Stimulated activated CD4-positive, alpha-beta T cell treated with anti-CD3 and anti-CD28 coated beads, Interleukin-12 subunit alpha, Interleukin-12 subunit beta, amount 100 ng/mL, for 4 hours (primary cell): ENCODE data around the gene FEM1C.

Source experiments
- DNase-seq: peaks from one replicate; pipeline ENCODE4 v3.0.0-alpha.2; 2020

Gene FEM1C

GRCh38 chr5:115544436-115545350 lies at the start of gene FEM1C:
FEM1C (minus strand) TSS chr5:115544775; CDS start chr5:115543493, 1,282 bp downstream.
- peak; percentile 100 for DNase-seq

GRCh38 chr5:115589043-115589442 lies 44.5 kb upstream of the FEM1C start:
- no peak for DNase-seq

GRCh38 chr5:115588640-115589039 lies 44.1 kb upstream of the FEM1C start:
- DNase-seq = no peak

GRCh38 chr5:115586525-115587146 lies 42.1 kb upstream of the FEM1C start:
- DNase-seq = no peak

GRCh38 chr5:115585265-115585664 lies 40.7 kb upstream of the FEM1C start:
- DNase-seq = no peak

GRCh38 chr5:115584501-115584900 lies 39.9 kb upstream of the FEM1C start:
- no peak for DNase-seq

GRCh38 chr5:115583474-115583873 lies 38.9 kb upstream of the FEM1C start:
- no peak for DNase-seq

- no peak for DNase-seq
Observed at GRCh38 chr5:115580941-115581340, 36.4 kb upstream of the FEM1C start.

- DNase-seq = no peak
Observed at GRCh38 chr5:115579747-115580173, 35.2 kb upstream of the FEM1C start.

- no peak for DNase-seq
Observed at GRCh38 chr5:115579216-115579615, 34.6 kb upstream of the FEM1C start.

GRCh38 chr5:115578657-115579056 lies 34.1 kb upstream of the FEM1C start:
- DNase-seq = no peak

- no peak for DNase-seq
Observed at GRCh38 chr5:115577741-115578140, 33.2 kb upstream of the FEM1C start.

GRCh38 chr5:115577329-115577728 lies 32.8 kb upstream of the FEM1C start:
- DNase-seq = no peak

- DNase-seq = no peak
Observed at GRCh38 chr5:115575167-115576070, 30.8 kb upstream of the FEM1C start.

- DNase-seq = no peak
Observed at GRCh38 chr5:115573133-115573532, 28.6 kb upstream of the FEM1C start.

- DNase-seq = no peak
Observed at GRCh38 chr5:115571441-115571878, 26.9 kb upstream of the FEM1C start.

GRCh38 chr5:115568668-115569067 lies 24.1 kb upstream of the FEM1C start:
- no peak for DNase-seq

- DNase-seq = no peak
Observed at GRCh38 chr5:115565233-115565632, 20.7 kb upstream of the FEM1C start.

- DNase-seq = no peak
Observed at GRCh38 chr5:115561176-115561575, 16.6 kb upstream of the FEM1C start.

- no peak for DNase-seq
Observed at GRCh38 chr5:115559524-115559923, 14.9 kb upstream of the FEM1C start.

- DNase-seq = no peak
Observed at GRCh38 chr5:115558388-115558956, 13.9 kb upstream of the FEM1C start.

GRCh38 chr5:115557667-115558387 lies 13.3 kb upstream of the FEM1C start:
- no peak for DNase-seq
